Superior temporal gyrus (tissue), 1 donor: Measurements from ENCODE around the gene EMID1.
A peak's percentile ranks its signal among the peaks of the same experiment; 100 is the strongest.

ENCODE experiments used
- DNase-seq: peaks from one replicate; pipeline ENCODE4 v3.0.0-alpha.2; 2016; ENCODE audit errors: extremely low spot score

The EMID1 gene

GRCh38 chr22:29291215-29291614 is 85.5 kb downstream of the EMID1 start:
- peak; percentile 46 for DNase-seq

- peak; percentile 6 for DNase-seq
These were observed 86.7 kb downstream of the EMID1 start for GRCh38 chr22:29292379-29292778.

- no peak for DNase-seq
These were observed 92.9 kb downstream of the EMID1 start for GRCh38 chr22:29298641-29299040.

- DNase-seq, result no peak
These were observed 93.6 kb downstream of the EMID1 start for GRCh38 chr22:29299136-29299900.

GRCh38 chr22:29300467-29300806 is 94.7 kb downstream of the EMID1 start:
- DNase-seq, result no peak

- DNase-seq, result no peak
These were observed 95.3 kb downstream of the EMID1 start for GRCh38 chr22:29300807-29301601.

- DNase-seq, result no peak
These were observed 96.2 kb downstream of the EMID1 start for GRCh38 chr22:29301716-29302401.

GRCh38 chr22:29302402-29302680 is 96.6 kb downstream of the EMID1 start:
- DNase-seq, result no peak

GRCh38 chr22:29302681-29303465 is 97.2 kb downstream of the EMID1 start:
- DNase-seq, result no peak

- DNase-seq, result no peak
These were observed 100.1 kb downstream of the EMID1 start for GRCh38 chr22:29305836-29306174.

GRCh38 chr22:29306175-29306834 is 100.6 kb downstream of the EMID1 start, which contains the start of gene GAS2L1:
Gene GAS2L1, plus strand, starts transcription at chr22:29306650. Its CDS starts 1,456 bp downstream, at chr22:29308106.
- DNase-seq, result peak; percentile 63

GRCh38 chr22:29306835-29307595 is 101.3 kb downstream of the EMID1 start:
- DNase-seq, result no peak

- DNase-seq, result no peak
These were observed 102.0 kb downstream of the EMID1 start for GRCh38 chr22:29307596-29308147.

- no peak for DNase-seq
These were observed 102.6 kb downstream of the EMID1 start for GRCh38 chr22:29308148-29308790.

GRCh38 chr22:29308791-29309262 is 103.1 kb downstream of the EMID1 start:
- no peak for DNase-seq
